ENCODE results near the gene PSPC1.

Gene PSPC1

DNA sequence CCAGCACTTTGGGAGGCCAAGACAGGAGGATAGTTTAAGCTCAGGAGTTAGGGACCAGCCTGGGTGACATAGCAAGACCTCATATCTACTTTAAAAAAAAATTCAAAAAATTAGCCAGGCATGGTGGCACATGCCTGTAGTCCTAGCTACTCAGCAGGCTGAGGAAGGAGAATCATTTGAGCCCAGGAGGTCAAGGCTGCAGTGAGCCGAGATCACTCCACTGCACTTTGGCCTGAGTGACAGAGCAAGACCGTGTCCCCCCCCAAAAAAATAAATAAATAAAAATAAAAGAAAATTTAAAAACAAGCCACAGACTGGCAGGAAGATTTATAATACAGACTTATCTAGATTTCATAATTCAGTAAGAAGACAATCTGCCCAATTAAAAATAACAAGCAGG is 14.8 kb downstream of the PSPC1 start:
- Histone ChIP-seq H3K27me3 (ENCODE audit: insufficient read depth, low read depth, severe bottlenecking) (no peaks in the 10 kb centered on the region), H3K36me3 (peaks cover 95% of the 10 kb centered on the region), H3K27ac (no peak overlapping the region), H3K9me3 (ENCODE audit: severe bottlenecking) (no peaks in the 10 kb centered on the region), H3K4me3 (ENCODE audit: low read depth, low read length) (no peak overlapping the region)
- DNase-seq, result no peak
- TF ChIP-seq, protein P1, sequence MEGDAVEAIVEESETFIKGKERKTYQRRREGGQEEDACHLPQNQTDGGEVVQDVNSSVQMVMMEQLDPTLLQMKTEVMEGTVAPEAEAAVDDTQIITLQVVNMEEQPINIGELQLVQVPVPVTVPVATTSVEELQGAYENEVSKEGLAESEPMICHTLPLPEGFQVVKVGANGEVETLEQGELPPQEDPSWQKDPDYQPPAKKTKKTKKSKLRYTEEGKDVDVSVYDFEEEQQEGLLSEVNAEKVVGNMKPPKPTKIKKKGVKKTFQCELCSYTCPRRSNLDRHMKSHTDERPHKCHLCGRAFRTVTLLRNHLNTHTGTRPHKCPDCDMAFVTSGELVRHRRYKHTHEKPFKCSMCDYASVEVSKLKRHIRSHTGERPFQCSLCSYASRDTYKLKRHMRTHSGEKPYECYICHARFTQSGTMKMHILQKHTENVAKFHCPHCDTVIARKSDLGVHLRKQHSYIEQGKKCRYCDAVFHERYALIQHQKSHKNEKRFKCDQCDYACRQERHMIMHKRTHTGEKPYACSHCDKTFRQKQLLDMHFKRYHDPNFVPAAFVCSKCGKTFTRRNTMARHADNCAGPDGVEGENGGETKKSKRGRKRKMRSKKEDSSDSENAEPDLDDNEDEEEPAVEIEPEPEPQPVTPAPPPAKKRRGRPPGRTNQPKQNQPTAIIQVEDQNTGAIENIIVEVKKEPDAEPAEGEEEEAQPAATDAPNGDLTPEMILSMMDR (IDR thresholded peaks at IDR 0.05; ENCODE audit: low read depth, low read length), result no peak

DNA sequence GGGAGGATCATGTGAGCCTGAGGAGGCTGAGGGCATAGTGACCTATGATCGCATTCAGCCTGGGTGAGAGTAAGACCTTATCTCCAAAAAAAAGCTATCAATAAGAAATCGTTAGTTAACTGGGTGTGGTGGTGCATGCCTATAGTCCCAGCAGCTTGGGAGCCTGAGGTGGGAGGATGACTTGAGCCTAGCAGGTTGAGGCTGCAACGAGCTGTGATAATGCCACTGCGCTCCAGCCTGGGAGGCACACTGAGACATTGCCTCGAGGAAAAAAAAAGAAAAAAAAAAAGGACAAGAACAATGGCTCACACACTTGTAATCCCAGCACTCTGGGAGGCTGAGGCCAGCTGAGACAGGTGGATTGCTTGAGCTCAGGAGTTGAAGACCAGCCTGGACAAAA is 16.2 kb downstream of the PSPC1 start:
- DNase-seq, result no peak
- Histone ChIP-seq H3K36me3 (peaks cover 94% of the 10 kb centered on the region), H3K4me3 (ENCODE audit: low read depth, low read length) (no peak overlapping the region), H3K27ac (no peak overlapping the region), H3K27me3 (ENCODE audit: insufficient read depth, low read depth, severe bottlenecking) (no peaks in the 10 kb centered on the region), H3K9me3 (ENCODE audit: severe bottlenecking) (no peaks in the 10 kb centered on the region)
- TF ChIP-seq, protein P1 (IDR thresholded peaks at IDR 0.05; ENCODE audit: low read depth, low read length), result no peak

DNA sequence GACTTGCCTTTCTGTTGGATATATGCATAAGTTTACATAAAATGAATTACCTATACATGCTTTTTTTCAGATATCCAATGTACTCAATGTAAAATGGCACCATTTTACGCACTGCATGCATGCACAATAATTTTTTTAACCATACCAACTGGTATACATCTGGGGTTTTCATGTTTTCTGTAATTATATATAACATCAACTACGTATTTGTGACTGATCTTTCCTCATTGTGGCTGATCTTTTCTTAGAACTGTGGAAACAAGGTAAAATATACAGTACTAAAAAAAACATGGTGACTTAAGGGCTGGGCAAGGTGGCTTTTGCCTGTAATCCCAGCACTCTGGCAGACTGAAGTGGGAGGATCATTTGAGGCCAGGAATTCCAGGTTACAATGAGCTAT is 18.5 kb downstream of the PSPC1 start:
- Histone ChIP-seq H3K27ac (no peak overlapping the region), H3K9me3 (ENCODE audit: severe bottlenecking) (no peaks in the 10 kb centered on the region), H3K4me3 (ENCODE audit: low read depth, low read length) (no peak overlapping the region), H3K36me3 (peaks cover 96% of the 10 kb centered on the region), H3K27me3 (ENCODE audit: insufficient read depth, low read depth, severe bottlenecking) (no peaks in the 10 kb centered on the region)
- DNase-seq, result no peak
- TF ChIP-seq, protein P1 (IDR thresholded peaks at IDR 0.05; ENCODE audit: low read depth, low read length), result no peak

DNA sequence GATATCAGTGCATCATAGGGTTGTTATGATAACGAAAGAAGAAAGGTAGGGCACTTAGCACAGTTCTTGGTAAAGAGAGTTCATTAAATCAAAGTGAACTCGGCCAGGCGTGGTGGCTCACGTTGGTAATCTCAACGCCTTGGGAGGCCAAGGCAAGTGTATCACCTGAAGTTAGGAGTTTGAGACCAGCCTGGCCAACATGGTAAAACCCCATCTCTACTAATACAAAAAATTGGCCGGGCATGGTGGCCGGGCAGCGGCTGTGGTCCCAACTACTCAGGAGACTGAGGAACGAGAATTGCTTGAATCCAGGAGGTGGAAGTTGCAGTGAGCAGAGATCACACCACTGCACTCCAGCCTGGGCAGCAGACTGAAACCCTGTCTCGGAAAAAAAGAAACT is 19.1 kb downstream of the PSPC1 start:
- H3K27me3 ChIP-seq (ENCODE audit: insufficient read depth, low read depth, severe bottlenecking), result no peaks in the 10 kb centered on the region
- H3K4me3 ChIP-seq (ENCODE audit: low read depth, low read length), result no peak overlapping the region
- peaks cover 96% of the 10 kb centered on the region for H3K36me3 ChIP-seq
- no peak overlapping the region for H3K27ac ChIP-seq
- no peak for DNase-seq
- H3K9me3 ChIP-seq (ENCODE audit: severe bottlenecking), result no peaks in the 10 kb centered on the region
- TF ChIP-seq, protein P1 (IDR thresholded peaks at IDR 0.05; ENCODE audit: low read depth, low read length), result no peak

DNA sequence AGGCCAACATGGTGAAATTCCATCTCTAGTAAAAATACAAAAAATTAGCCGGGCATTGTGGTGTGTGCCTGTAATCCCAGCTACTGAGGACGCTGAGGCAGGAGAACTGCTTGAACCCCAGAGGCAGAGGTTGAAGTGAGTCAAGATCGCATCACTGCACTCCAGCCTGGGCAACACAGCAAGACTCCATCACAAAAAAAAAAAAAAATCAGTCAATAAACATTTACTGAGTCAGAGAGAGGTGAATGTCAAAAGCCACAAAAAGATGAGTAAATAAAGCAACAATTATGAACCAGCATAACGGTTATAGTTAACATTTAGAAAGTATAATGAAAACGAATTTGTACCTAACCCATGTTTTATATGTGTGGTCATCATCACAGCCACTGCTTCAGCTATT is 23.1 kb downstream of the PSPC1 start:
- no peak overlapping the region for H3K27ac ChIP-seq
- no peak for DNase-seq
- peaks cover 98% of the 10 kb centered on the region for H3K36me3 ChIP-seq
- TF ChIP-seq, protein P1 (IDR thresholded peaks at IDR 0.05; ENCODE audit: low read depth, low read length), result no peak
- no peaks in the 10 kb centered on the region for H3K9me3 ChIP-seq (ENCODE audit: severe bottlenecking)
- H3K4me3 ChIP-seq (ENCODE audit: low read depth, low read length), result no peak overlapping the region
- no peaks in the 10 kb centered on the region for H3K27me3 ChIP-seq (ENCODE audit: insufficient read depth, low read depth, severe bottlenecking)

DNA sequence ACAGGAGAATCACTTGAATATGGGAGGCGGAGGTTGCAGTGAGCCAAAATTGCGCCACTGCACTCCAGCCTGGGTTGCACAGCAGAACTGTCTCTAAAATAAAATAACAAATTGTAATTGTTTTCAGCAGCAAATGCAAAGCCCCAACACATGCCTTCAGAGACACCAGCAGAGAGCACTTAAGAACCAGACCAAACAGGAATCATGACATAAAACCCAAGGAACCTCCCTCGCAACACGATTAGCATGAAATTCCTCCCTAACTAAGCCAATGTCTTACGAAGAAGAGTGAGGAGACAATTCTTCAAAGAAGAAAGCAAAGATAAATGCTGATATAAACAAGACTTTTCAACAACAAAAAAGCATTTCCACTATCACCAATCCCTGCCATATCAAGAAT is 40.1 kb downstream of the PSPC1 start:
- DNase-seq, result no peak
- Histone ChIP-seq H3K4me3 (ENCODE audit: low read depth, low read length) (no peak overlapping the region), H3K27ac (no peak overlapping the region), H3K36me3 (peaks cover 91% of the 10 kb centered on the region), H3K9me3 (ENCODE audit: severe bottlenecking) (no peaks in the 10 kb centered on the region), H3K27me3 (ENCODE audit: insufficient read depth, low read depth, severe bottlenecking) (no peaks in the 10 kb centered on the region)
- TF ChIP-seq, protein P1 (IDR thresholded peaks at IDR 0.05; ENCODE audit: low read depth, low read length), result no peak

Data from WERI-Rb-1 (cell line).